ENCODE results near the gene SLC12A4.

Gene SLC12A4

GRCh38 chr16:67943619-67944504 lies 24.6 kb downstream of the SLC12A4 start, which contains the start of gene LCAT:
TSS of gene LCAT (minus strand) at chr16:67944120. CDS start at chr16:67944101, 19 bp downstream.
- TF ChIP-seq, protein P1, sequence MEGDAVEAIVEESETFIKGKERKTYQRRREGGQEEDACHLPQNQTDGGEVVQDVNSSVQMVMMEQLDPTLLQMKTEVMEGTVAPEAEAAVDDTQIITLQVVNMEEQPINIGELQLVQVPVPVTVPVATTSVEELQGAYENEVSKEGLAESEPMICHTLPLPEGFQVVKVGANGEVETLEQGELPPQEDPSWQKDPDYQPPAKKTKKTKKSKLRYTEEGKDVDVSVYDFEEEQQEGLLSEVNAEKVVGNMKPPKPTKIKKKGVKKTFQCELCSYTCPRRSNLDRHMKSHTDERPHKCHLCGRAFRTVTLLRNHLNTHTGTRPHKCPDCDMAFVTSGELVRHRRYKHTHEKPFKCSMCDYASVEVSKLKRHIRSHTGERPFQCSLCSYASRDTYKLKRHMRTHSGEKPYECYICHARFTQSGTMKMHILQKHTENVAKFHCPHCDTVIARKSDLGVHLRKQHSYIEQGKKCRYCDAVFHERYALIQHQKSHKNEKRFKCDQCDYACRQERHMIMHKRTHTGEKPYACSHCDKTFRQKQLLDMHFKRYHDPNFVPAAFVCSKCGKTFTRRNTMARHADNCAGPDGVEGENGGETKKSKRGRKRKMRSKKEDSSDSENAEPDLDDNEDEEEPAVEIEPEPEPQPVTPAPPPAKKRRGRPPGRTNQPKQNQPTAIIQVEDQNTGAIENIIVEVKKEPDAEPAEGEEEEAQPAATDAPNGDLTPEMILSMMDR (IDR thresholded peaks at IDR 0.05): no peak
- Histone ChIP-seq H3K27ac (peak within 1 kb of the TSS; percentile 44 to 89), H3K4me3 (peak within 1 kb of the TSS; percentile 48)
- DNase-seq (ENCODE audit: low spot score): peak; percentile 91

DNA sequence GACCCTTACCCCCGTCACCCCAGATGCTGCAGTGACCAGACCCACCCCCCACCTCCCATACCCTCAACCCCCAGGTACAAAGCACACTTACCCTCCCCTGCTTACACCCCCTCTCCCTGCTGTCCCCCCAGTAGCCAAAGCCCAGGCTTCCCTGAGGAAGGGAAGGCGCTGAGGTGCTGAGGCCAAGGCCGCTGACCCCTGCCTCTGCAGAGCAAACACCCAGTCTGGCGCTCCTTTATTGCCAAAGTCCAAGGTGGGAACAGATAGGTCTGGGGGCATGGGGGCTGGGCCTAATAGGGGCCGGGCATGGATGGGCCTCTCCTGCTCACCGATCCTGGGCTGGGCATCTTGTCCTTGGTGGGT lies 25.2 kb downstream of the SLC12A4 start:
- peak overlapping the region; percentile 6 to 89 for H3K27ac ChIP-seq

GRCh38 chr16:67942510-67943255 lies 25.8 kb downstream of the SLC12A4 start:
- Histone ChIP-seq H3K27ac (peak overlapping the region; percentile 6 to 89), H3K4me3 (no peak overlapping the region)
- TF ChIP-seq, protein P1 (IDR thresholded peaks at IDR 0.05): no peak
- DNase-seq (ENCODE audit: low spot score): no peak

More for the DNA sequence above, 25.2 kb downstream of the SLC12A4 start:
- no peak overlapping the region for H3K4me3 ChIP-seq
- TF ChIP-seq, protein P1 (IDR thresholded peaks at IDR 0.05): no peak
- no peak for DNase-seq (ENCODE audit: low spot score)

- no peak for DNase-seq (ENCODE audit: low spot score)
- H3K27ac ChIP-seq: peak overlapping the region in 1 of 2 donors; percentile 89
- no peak overlapping the region for H3K4me3 ChIP-seq
- TF ChIP-seq, protein P1 (IDR thresholded peaks at IDR 0.05): peak; percentile 23
These were observed 26.3 kb downstream of the SLC12A4 start for GRCh38 chr16:67942200-67942509.

GRCh38 chr16:67941469-67942199 lies 26.8 kb downstream of the SLC12A4 start:
- TF ChIP-seq, protein P1 (IDR thresholded peaks at IDR 0.05): no peak
- no peak for DNase-seq (ENCODE audit: low spot score)
- peak overlapping the region in 1 of 2 donors; percentile 89 for H3K27ac ChIP-seq
- no peak overlapping the region for H3K4me3 ChIP-seq

- H3K4me3 ChIP-seq: no peak overlapping the region
- no peak overlapping the region for H3K27ac ChIP-seq
- no peak for DNase-seq (ENCODE audit: low spot score)
- TF ChIP-seq, protein P1 (IDR thresholded peaks at IDR 0.05): no peak
These were observed 27.9 kb downstream of the SLC12A4 start for GRCh38 chr16:67940446-67941089.
